ENCODE results near the gene APBB3.
A peak's percentile ranks its signal among the peaks of the same experiment; 100 is the strongest.

APBB3 gene

DNA sequence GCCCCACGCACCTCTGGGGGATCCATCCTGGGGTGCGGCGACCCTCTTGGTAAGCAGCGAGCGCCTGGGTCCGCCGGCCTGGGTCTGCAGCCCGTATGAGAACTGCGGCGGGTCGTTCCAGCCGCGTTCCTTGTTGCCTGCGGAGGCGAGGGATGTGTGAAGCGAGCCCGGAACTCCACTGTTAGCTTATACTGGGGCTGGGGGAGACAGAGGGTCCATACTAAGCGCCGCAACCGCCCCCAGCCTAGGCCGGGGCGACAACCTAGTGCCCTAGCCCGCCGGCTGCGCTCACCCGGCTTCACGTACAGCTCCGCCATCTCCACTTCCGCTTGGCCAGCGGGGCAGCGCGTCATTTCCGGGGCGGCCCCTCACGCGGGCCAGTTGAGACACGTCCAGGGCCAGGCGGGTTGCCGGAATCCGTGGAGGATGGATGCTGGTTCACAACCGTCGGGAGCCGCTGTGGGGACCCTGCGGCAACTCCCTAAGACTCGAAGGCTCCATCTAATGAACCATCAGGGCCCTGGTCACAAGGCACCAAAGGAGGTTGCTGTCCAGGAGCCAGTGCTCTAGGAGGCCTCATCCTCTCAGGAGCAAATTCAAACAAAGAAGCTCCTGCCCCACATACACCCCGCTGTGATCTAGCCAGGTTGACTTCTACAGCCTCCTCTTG lies 7.1 kb downstream of the APBB3 start, which contains the start of gene SRA1:
SRA1 (minus strand) TSS at position 338 of the 670 bp plus-strand sequence; CDS start at position 317, 21 bp downstream.
- Histone ChIP-seq H3K4me3 (peak within 1 kb of the TSS; percentile 88), H4K20me1 (peaks cover 5% of the 10 kb centered on the region; the same call in 1 of the 2 replicates), H3K4me1 (peaks cover 21% of the 10 kb centered on the region), H3K9ac (peak within 1 kb of the TSS; percentile 92), H3K27ac (peak within 1 kb of the TSS; percentile 93), H3K9me3 (no peaks in the 10 kb centered on the region), H3K36me3 (0 out of 2 replicates have a peak, but pooled peaks cover 6% of the 10 kb centered on the region), H3K27me3 (no peaks in the 10 kb centered on the region), H3K4me2 (peak within 1 kb of the TSS; percentile 91)
- no peak for TF ChIP-seq Cebpa-rat (IDR thresholded peaks at IDR 0.05)

DNA sequence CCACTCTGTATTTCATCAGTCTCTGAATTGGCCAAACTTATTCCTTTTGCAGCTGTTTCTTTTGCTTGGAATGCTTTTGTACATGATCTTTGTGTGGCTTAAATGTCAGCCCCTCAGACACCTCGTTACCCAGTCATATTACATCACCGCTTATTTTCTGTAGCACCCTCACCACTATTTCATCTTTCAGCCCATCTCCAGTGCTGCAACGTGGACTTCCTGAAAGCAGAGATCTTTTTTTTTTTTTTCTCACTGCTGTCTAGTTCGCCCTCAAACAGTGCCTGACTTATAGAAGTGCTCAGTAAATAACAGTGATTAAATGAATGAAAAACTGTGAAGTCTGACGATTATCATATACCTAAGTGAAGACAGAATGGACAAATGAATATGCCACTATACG lies 8.0 kb downstream of the APBB3 start:
- Histone ChIP-seq H3K9ac (peak overlapping the region; percentile 92), H3K27ac (peak overlapping the region; percentile 93)

GRCh38 chr5:140555747-140556312 lies 8.6 kb downstream of the APBB3 start:
- TF ChIP-seq Cebpa-rat (IDR thresholded peaks at IDR 0.05): no peak
- peaks cover 5% of the 10 kb centered on the region; the same call in 1 of the 2 replicates for H4K20me1 ChIP-seq
- H3K9me3 ChIP-seq: no peaks in the 10 kb centered on the region
- H3K36me3 ChIP-seq: peaks cover 21% of the 10 kb centered on the region
- H3K27me3 ChIP-seq: no peaks in the 10 kb centered on the region
- H3K27ac ChIP-seq: no peak overlapping the region
- H3K4me1 ChIP-seq: peaks cover 26% of the 10 kb centered on the region
- peak overlapping the region; percentile 92 for H3K9ac ChIP-seq
- H3K4me3 ChIP-seq: peak overlapping the region; percentile 88
- peak overlapping the region; percentile 91 for H3K4me2 ChIP-seq

More for the DNA sequence above, 8.0 kb downstream of the APBB3 start:
- Histone ChIP-seq H3K4me2 (peak overlapping the region; percentile 91), H3K4me1 (peaks cover 21% of the 10 kb centered on the region), H3K9me3 (no peaks in the 10 kb centered on the region), H3K36me3 (peaks cover 15% of the 10 kb centered on the region), H3K27me3 (no peaks in the 10 kb centered on the region), H4K20me1 (peaks cover 5% of the 10 kb centered on the region; the same call in 1 of the 2 replicates), H3K4me3 (peak overlapping the region; percentile 88)
- TF ChIP-seq Cebpa-rat (IDR thresholded peaks at IDR 0.05): no peak

DNA sequence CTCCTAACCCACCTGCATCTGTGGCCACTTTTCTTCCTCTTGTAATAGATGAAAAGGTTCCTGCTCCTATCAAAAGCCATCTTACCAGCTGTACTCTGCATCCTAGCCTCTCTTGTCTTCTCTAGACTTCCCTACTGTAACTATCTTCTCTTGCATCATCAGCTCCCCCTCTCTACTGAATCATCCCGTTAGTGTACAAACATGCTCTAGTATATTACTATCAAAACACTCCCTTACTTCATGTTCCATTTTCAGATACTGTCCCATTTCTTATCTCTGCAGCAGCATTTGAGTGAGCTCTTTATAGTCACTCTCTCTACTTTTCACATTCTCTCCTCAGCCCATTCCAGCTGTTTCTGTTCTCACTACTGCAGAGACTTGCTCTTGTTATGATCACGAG lies 9.9 kb downstream of the APBB3 start:
- H3K27ac ChIP-seq: no peak overlapping the region
- no peaks in the 10 kb centered on the region for H3K9me3 ChIP-seq
- H4K20me1 ChIP-seq: peaks cover 5% of the 10 kb centered on the region; the same call in 1 of the 2 replicates
- no peak overlapping the region for H3K4me3 ChIP-seq
- H3K27me3 ChIP-seq: no peaks in the 10 kb centered on the region
- TF ChIP-seq Cebpa-rat (IDR thresholded peaks at IDR 0.05): no peak
- no peak overlapping the region for H3K9ac ChIP-seq
- H3K4me1 ChIP-seq: peaks cover 32% of the 10 kb centered on the region
- no peak overlapping the region for H3K4me2 ChIP-seq
- H3K36me3 ChIP-seq: peaks cover 34% of the 10 kb centered on the region

DNA sequence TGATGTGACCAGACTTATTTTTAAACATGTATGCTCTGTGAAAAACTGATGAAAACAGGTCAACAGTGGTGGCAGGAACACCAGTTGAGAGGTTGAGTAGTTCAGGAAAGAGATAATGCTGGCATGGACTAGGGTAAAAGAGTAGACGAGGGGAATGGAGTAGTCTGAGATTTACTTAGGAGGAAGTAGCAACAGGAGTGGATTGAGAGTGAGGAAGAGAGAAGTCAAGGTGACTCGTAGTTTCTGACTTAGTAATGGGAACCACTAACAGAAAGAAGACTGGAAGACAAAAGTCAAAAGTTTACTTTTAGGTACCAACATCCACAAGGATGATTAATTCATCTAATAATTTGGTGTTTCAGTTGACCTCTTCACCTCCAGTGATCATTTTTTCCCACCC lies 10.7 kb downstream of the APBB3 start:
- Histone ChIP-seq H3K4me2 (no peak overlapping the region), H3K36me3 (peaks cover 42% of the 10 kb centered on the region), H3K9me3 (no peaks in the 10 kb centered on the region), H4K20me1 (peaks cover 5% of the 10 kb centered on the region; the same call in 1 of the 2 replicates), H3K9ac (no peak overlapping the region), H3K27me3 (no peaks in the 10 kb centered on the region), H3K27ac (no peak overlapping the region), H3K4me3 (no peak overlapping the region), H3K4me1 (peaks cover 40% of the 10 kb centered on the region)
- TF ChIP-seq Cebpa-rat (IDR thresholded peaks at IDR 0.05): no peak

- peaks cover 58% of the 10 kb centered on the region for H3K4me1 ChIP-seq
- peaks cover 5% of the 10 kb centered on the region; the same call in 1 of the 2 replicates for H4K20me1 ChIP-seq
- TF ChIP-seq Cebpa-rat (IDR thresholded peaks at IDR 0.05): no peak
- H3K4me2 ChIP-seq: no peak overlapping the region
- H3K27me3 ChIP-seq: no peaks in the 10 kb centered on the region
- H3K27ac ChIP-seq: no peak overlapping the region
- H3K9me3 ChIP-seq: no peaks in the 10 kb centered on the region
- H3K4me3 ChIP-seq: no peak overlapping the region
- peaks cover 43% of the 10 kb centered on the region for H3K36me3 ChIP-seq
- no peak overlapping the region for H3K9ac ChIP-seq
Measured at GRCh38 chr5:140551872-140552271, 12.5 kb downstream of the APBB3 start.

GRCh38 chr5:140550147-140551079 lies 14.0 kb downstream of the APBB3 start:
- Histone ChIP-seq H3K9ac (no peak overlapping the region), H3K4me1 (peaks cover 51% of the 10 kb centered on the region), H4K20me1 (no peaks in the 10 kb centered on the region; the same call in 1 of the 2 replicates), H3K27ac (0 out of 2 replicates have a peak overlapping the region, but pooled peaks have one; percentile 91), H3K4me3 (no peak overlapping the region), H3K36me3 (peaks cover 43% of the 10 kb centered on the region), H3K9me3 (no peaks in the 10 kb centered on the region), H3K27me3 (no peaks in the 10 kb centered on the region), H3K4me2 (peak overlapping the region; percentile 6; the same call in 1 of the 2 replicates)
- TF ChIP-seq Cebpa-rat (IDR thresholded peaks at IDR 0.05): no peak

- H3K4me2 ChIP-seq: peak overlapping the region; percentile 83
- peaks cover 44% of the 10 kb centered on the region for H3K4me1 ChIP-seq
- no peaks in the 10 kb centered on the region for H3K27me3 ChIP-seq
- H3K9ac ChIP-seq: 0 out of 2 replicates have a peak overlapping the region, but pooled peaks have one; percentile 5
- no peaks in the 10 kb centered on the region for H3K9me3 ChIP-seq
- no peak for TF ChIP-seq Cebpa-rat (IDR thresholded peaks at IDR 0.05)
- peak overlapping the region; percentile 91 for H3K27ac ChIP-seq
- H4K20me1 ChIP-seq: no peaks in the 10 kb centered on the region; the same call in 1 of the 2 replicates
- H3K36me3 ChIP-seq: peaks cover 51% of the 10 kb centered on the region
- H3K4me3 ChIP-seq: no peak overlapping the region
Measured at GRCh38 chr5:140549237-140550144, 14.9 kb downstream of the APBB3 start.
